ENCODE measurements around the gene SLC22A7.
A peak's percentile ranks its signal among the peaks of the same experiment; 100 is the strongest.
"Not testable (repeated sequence)": the region's sequence is repeated elsewhere in the genome, so short reads cannot be mapped to it uniquely, and the experiment has no call there.

SLC22A7 gene

GRCh38 chr6:43299338-43300293 is 1.6 kb downstream of the SLC22A7 start:
- no peak for DNase-seq

GRCh38 chr6:43301081-43301870 is 3.2 kb downstream of the SLC22A7 start:
- no peak for DNase-seq

GRCh38 chr6:43302126-43302525 is 4.1 kb downstream of the SLC22A7 start:
- no peak for DNase-seq

GRCh38 chr6:43303006-43303405 is 4.9 kb downstream of the SLC22A7 start:
- not testable (repeated sequence) for DNase-seq

- no peak for DNase-seq
Measured at GRCh38 chr6:43303751-43304331, 5.8 kb downstream of the SLC22A7 start.

GRCh38 chr6:43304361-43304760 is 6.3 kb downstream of the SLC22A7 start:
- DNase-seq = no peak

- no peak for DNase-seq
Measured at GRCh38 chr6:43304882-43305281, 6.8 kb downstream of the SLC22A7 start.

- DNase-seq = no peak
Measured at GRCh38 chr6:43306086-43306485, 8.0 kb downstream of the SLC22A7 start.

- DNase-seq = no peak
Measured at GRCh38 chr6:43307451-43308100, 9.5 kb downstream of the SLC22A7 start.

GRCh38 chr6:43308101-43308989 is 10.3 kb downstream of the SLC22A7 start, which contains the start of gene CRIP3:
CRIP3 (minus strand) TSS chr6:43308826; CDS start chr6:43308792, 34 bp downstream.
- peak in 10 of 58 donors; percentile 6 to 34 (median 14) for DNase-seq

GRCh38 chr6:43308990-43309477 is 11.0 kb downstream of the SLC22A7 start:
- no peak for DNase-seq

GRCh38 chr6:43310134-43310533 is 12.1 kb downstream of the SLC22A7 start:
- DNase-seq = no peak

GRCh38 chr6:43310624-43311023 is 12.6 kb downstream of the SLC22A7 start:
- DNase-seq = no peak

- no peak for DNase-seq
Measured at GRCh38 chr6:43311666-43312065, 13.6 kb downstream of the SLC22A7 start.

GRCh38 chr6:43313813-43314212 is 15.8 kb downstream of the SLC22A7 start:
- DNase-seq = no peak

- no peak for DNase-seq
Measured at GRCh38 chr6:43318011-43318410, 20.0 kb downstream of the SLC22A7 start.

GRCh38 chr6:43325876-43326275 is 27.8 kb downstream of the SLC22A7 start:
- DNase-seq = no peak

GRCh38 chr6:43328528-43328927 is 30.5 kb downstream of the SLC22A7 start:
- DNase-seq = no peak

- DNase-seq = no peak
Measured at GRCh38 chr6:43331470-43331869, 33.4 kb downstream of the SLC22A7 start.

GRCh38 chr6:43331891-43332290 is 33.8 kb downstream of the SLC22A7 start:
- no peak for DNase-seq

Data from anterior cingulate cortex (tissue), 58 donors.